Erythroblast (primary cell): ENCODE measurements around the gene BST2.

ENCODE experiments used
- GATA1 ChIP-seq: IDR thresholded peaks from 2 replicates; pipeline ENCODE4 v1.6.1; 2011; ENCODE audit warnings: low read depth, mild to moderate bottlenecking, control low read depth, low read length, moderate library complexity
- POLR2A ChIP-seq: IDR thresholded peaks from 2 replicates; pipeline ENCODE4 v1.6.1; 2011; ENCODE audit warnings: mild to moderate bottlenecking, low read length

- no peak for TF ChIP-seq POLR2A
- no peak for TF ChIP-seq GATA1
Measured at GRCh38 chr19:17406046-17406886, 836 bp upstream of the BST2 start.
